Stimulated activated CD4-positive, alpha-beta T cell treated with anti-CD3 and anti-CD28 coated beads, TNF-alpha, amount 100 ng/mL, for 24 hours (primary cell): ENCODE data around the gene DNTT.
A peak's percentile ranks its signal among the peaks of the same experiment; 100 is the strongest.

Source experiments
- DNase-seq, 3 experiments: peaks; one replicate each; pipeline ENCODE4 v3.0.0-alpha.2; 2020; ENCODE audit warnings: low read depth in 3 of 3

DNTT gene

GRCh38 chr10:96309628-96310320 lies 5.5 kb downstream of the DNTT start:
- no peak for DNase-seq

GRCh38 chr10:96310321-96310669 lies 6.1 kb downstream of the DNTT start:
- no peak for DNase-seq

DNA sequence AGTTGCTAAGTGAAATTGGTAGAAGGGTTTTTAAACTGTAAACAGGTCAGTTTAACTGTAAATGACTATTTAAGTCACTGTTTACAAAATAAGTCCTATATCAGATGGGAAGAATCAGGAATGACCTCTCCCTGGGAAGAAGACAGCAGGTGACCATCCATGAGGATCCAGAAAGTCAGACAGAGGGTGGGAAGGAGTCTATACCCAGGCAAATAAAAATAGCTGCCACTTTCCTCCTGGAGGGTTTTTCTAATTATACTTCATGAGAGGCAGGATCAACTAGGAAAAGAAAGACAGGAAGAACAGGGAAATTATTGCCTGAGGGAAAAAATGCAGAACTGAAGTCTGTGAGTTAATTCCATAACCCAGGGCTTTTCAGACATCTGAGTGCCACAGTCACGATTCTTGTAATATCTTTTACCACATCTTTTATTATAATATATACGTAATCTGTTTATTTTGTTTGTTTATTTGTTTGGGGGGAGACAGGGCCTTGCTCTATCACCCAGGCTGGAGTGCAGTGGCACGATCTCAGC lies 7.0 kb downstream of the DNTT start:
- no peak for DNase-seq

- no peak for DNase-seq
Observed at GRCh38 chr10:96313344-96313743, 9.1 kb downstream of the DNTT start.

DNA sequence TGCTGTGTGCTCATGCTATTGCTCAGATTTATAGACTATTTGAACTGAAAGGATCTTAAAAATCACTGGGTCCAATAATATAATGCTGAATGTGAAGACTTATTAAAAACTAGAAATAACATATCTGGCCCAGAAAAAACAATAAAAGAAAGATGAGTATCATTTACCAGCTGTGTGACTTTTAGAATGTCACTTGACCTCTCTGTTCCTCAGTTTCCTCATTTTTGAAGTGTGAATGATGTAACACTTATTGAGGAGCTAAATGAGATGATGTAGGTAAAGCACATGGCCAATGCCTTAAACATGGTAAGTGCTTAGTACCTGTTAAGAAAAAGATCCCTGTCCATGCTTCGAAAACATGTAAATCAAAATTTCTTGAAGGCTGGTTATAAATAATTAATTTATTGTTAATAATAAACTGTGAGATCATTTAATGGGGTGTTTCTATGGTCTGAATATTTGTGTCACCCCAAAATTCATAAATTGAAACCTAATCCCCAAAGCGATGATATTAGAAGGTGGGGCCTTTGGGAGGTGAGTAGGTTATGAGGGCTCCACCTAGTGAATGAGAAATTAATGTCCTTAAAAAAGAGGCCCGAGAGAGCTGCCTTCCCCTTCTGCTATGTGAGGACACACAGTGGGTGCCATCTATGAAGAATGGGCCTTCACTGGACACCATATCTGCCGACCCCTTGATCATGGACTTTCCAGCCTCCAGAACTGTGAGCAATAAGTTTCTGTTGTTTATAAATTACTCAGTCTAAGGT lies 13.0 kb downstream of the DNTT start:
- DNase-seq = no peak

GRCh38 chr10:96319754-96320474 lies 15.7 kb downstream of the DNTT start:
- no peak for DNase-seq

DNA sequence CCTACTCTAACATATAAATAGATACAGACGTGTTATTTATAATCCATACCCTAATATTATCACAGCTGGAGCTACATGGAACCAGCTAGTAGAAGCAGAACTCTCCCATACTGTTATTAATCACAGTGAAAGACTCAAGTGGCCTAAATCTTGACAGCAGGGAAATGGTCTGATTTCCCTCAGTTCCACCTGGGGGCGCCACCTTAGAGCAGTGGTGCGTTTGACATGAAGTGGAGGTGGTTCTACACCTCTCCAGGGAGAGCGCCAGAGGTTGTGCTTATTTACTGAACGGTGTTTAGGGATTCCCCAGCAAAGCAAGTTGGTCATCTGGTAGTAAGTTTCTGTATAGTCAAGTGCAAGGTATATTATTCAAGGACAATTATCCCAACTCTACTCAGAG lies 17.6 kb downstream of the DNTT start:
- DNase-seq = no peak

DNA sequence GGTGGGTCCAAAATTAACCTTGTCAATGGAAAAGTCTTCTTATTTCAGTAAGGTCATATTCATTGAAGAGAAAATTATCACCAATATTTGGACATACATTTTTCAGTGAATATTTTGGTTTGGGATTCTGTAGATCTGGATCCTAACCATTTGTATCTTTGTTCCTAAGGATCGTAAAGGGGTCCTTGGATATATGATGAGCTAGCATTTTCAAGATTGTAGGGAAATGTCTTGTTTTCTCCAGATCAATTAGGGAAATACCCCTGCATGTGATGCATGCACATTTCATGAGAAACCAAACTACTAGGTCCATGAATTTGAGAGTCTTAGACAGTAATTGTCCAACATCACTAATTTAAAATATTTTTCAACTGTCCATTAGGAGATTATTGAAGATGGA lies 18.0 kb downstream of the DNTT start:
- DNase-seq = no peak

GRCh38 chr10:96324447-96324846 lies 20.2 kb downstream of the DNTT start:
- no peak for DNase-seq

DNA sequence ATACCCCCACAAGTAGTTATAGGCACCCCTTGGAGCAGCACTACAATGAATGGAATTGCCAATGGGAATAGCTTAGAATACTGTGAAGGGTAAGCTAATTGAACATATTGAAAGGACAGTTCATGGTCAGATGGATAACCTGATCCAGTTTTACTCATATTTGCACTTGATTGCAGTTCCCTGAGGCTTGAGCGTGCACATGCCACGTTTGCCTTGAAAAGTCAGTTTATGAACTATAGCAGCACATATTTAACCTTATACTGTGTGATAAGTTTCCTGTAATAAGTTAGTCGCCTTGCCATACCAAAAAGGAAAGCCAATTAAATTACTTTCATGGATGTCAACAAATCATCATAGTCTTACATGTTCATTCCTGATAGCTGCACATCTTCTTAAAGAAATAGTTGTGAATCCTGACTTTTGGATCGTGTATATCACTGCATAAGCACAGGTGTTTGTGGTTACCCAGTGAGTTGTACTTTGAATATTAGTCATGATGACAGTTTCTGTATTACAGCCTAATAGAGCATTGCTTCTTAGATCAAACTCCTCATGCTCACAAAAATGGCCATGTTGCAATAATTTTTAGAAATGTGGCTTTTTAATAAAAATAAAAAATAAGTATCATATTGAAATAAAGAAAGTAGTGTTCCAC lies 21.6 kb downstream of the DNTT start:
- no peak for DNase-seq

- DNase-seq = no peak
Observed at GRCh38 chr10:96327462-96327861, 23.2 kb downstream of the DNTT start.

GRCh38 chr10:96333101-96333500 lies 28.9 kb downstream of the DNTT start:
- no peak for DNase-seq

DNA sequence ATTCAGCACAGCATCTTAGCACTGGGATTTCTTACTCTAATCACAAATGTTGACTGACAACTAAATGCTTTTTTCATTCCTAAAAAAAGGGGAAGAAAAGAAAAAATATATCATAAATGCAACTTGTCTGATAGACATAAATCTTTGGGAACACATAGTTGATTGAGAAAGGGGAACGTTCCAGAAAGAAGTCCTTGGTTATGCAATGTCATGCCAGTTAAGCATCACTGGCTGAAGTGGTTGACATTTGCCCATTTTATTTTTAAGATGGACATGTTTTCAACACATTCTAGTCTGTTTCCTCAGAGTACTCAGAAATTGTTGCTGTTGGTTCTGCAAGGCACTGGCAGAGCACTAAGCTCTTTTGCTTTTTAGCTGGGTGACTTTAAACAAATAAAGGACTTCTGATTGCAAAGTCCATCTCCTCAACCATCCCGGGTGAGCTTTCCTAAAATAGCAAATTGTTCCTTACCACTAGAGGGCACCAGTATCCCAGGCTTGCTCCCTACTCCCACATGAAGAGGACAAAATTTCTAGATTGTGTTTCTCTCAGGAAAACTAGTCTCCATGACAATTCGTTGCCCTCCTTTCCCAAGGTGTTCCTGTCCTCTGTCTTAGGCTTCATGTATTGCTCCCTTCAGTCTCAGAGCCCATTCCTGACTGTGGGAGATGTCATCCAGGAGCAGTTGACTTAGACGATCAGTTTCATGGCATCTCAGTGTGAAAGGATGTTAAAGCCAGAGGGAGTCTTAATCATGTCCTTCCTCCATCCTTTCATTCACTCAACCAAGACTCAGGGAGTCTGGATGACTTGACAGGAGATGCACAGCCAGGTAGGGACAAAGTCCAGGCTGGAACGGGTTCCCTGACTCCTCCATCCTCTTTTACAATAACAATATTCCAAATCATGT lies 30.6 kb downstream of the DNTT start:
- DNase-seq = no peak

DNA sequence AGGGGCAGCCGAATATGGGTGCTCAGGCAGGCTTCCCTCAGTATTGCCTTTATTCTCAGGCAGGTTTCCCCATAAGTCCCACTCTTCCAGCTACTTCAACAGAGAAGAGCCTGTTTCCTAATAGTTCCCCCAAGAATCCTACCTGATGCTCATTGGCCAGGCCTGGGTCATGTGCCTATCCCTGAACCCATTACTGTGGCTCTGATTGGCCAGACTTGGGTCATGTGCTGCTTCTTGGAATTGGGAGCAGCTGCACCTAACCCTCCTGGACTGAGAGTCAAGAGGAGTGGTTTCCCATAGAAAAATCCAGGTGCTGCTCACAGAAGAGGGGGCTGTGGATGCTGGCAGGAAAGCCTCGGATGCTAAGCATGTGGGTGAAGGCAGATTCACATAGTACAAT lies 32.9 kb downstream of the DNTT start:
- no peak for DNase-seq

- DNase-seq = no peak
Observed at GRCh38 chr10:96338279-96338925, 34.2 kb downstream of the DNTT start.

- no peak for DNase-seq
Observed at GRCh38 chr10:96339383-96339782, 35.1 kb downstream of the DNTT start.

- peak; percentile 12 to 52 (median 29) for DNase-seq
Observed at GRCh38 chr10:96339956-96340904, 36.0 kb downstream of the DNTT start.

DNA sequence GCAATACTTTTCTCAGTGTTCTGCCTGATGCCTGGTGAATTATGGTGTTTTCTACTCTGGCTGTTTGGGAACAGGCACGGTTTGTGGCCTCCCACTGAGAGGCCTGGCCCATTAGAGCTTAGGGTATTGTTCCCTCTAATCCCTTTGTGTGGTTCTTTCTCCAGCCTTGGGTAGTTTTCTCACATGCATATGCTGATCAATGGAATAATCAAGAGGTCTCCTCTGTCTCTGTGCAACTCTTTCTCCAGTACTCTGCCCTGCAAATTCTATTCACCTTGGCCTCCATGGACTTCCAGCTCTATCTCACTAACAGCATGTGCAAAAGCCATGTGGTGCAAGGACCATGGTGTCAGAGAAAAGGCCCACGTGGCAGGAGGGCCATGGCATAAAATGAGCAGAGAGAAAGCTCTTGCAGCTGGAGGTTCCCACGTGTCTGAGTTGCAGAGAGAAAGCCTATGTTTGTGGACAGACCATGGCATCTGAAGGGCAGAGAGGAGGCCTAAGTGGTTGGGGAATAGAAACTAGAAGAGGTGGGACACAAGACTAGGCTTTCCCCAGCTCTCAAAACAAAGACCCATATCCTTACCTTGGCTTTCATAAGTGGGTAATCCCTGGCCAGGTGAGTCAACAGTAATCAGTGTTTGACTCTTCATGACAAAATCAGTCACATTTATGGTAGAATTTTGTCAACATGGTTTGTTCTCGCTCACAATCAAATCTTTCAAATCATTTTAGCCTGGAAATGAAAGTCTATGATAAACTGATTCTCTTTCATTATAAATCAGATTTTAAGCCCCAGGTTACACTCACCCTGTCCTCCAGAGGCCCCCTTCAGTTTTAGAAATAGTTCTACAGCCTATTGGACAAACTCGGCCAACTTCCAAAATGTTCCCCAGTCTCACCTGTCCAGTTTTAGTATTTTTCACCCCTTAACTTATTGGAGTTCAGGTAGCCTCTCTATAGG lies 37.3 kb downstream of the DNTT start:
- DNase-seq = no peak
